ENCODE measurements around the gene CHMP4A.
A peak's percentile ranks its signal among the peaks of the same experiment; 100 is the strongest.
"Not testable (repeated sequence)": the region's sequence is repeated elsewhere in the genome, so short reads cannot be mapped to it uniquely, and the experiment has no call there.

CHMP4A gene

DNA sequence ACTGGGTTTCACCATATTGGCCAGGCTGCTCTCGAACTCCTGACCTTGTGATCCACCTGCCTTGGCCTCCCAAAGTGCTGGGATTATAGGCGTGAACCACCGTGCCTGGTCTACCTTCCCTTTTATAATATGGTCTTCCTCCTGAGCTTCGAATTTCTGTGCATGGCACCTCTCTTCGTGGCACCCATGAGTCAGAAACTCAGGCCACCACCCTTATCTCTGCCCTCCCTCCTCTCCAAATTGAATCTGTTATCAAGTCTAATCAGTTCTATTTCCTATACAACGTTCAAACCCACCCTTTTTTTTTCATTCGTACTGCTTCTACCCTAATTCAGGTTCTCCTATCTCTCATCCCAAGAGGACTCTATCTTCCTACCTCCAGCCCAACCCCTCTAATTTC is 34.1 kb upstream of the CHMP4A start:
- DNase-seq (ENCODE audit: low read depth in 2 of 2, low spot score in 1 of 2) = no peak

DNA sequence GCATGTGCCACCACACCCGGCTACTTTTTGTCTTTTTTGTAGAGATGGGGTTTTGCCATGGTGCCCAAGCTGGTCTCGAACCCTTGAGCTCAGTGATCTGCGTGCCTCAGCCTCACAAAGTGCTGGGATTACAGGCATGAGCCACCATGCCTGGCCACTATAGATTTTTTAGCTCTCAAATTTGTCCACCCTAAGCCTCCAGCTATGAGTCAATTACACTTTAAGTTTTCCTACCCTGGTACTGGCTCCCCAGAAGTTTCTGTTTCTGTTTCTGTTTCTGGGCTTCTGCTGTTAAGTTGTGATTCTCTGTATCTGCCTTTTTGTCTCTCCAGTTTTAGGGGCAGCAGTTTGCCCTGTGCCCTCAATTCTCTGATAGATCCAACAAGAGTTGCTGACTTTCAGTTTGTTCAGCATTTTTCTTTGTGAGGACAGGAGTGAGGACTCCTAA is 33.5 kb upstream of the CHMP4A start:
- DNase-seq (ENCODE audit: low read depth in 2 of 2, low spot score in 1 of 2) = no peak

DNA sequence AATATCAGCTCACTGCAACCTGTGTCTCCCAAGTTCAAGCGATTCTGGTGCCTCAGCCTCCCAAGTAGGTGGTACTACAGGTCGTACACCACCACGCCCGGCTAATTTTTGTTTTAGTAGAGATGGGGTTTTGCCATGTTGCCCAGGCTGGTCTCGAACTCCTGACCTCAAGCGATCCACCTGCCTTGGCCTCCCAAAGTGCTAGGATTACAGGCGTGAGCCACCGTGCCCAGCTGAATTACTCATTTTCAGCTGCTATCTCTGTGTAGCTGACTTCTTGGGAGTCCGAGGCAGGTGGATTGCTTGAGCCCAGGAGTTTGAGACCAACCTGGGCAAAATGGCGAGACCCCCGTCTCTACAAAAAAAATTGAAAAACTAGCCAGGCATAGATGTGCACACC is 32.1 kb upstream of the CHMP4A start:
- not testable (repeated sequence) for DNase-seq (ENCODE audit: low read depth in 2 of 2, low spot score in 1 of 2)

DNA sequence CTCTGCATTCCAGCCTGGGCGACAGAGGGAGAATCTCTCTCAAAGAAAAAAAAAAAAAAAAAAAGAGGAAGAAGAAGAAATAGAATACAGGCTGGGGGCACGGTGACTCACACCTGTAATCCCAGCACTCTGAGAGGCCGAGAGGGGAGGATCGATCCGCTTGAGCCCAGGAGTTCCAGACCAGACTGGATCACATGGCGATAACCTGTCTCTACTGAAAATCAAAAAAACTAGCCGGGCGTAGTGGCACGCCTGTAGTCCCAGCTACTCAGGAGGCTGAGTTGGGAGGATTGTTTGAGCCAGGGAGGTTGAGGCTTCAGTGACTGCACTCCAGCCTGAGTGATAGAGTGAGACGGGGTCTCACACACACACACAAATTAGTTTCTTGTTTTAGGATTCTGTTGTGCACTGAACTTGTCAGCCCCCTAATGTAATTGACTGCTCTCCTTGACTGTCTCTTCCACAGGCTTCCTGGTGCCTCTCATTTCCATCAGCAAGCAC is 30.1 kb upstream of the CHMP4A start:
- DNase-seq (ENCODE audit: low read depth in 2 of 2, low spot score in 1 of 2) = no peak

DNA sequence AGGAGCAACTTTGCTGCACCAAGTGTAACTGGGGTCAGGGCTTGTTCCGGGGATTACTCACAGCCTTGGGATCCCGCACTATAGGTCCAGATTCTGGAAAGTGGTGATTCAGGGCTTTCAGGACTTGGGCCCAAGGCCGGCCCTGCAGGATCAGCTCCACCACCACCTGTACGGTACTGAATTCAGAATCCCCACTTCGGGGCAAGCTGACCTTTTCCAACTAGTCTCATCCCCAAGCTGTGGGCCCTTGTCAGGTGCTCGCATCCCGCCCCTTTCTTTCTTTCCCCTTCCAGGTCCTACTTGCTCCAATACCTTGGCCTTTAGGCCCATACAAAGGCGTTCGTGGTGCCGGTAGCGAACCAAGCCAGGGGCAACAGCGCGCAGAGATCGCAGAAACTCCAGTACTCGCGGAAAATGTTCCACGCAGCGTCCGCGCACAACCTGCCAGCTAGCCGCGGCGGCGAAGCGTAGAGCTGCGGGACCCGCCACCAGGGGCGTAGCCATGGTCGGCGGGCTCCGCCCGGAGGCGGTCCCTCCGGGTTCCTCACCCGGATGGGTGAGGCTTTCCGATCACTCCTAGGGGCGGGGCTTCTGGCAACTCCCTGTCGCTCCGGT is 28.6 kb upstream of the CHMP4A start:
- DNase-seq (ENCODE audit: low read depth in 2 of 2, low spot score in 1 of 2) = peak in 1 of 2 donors; percentile 88

DNA sequence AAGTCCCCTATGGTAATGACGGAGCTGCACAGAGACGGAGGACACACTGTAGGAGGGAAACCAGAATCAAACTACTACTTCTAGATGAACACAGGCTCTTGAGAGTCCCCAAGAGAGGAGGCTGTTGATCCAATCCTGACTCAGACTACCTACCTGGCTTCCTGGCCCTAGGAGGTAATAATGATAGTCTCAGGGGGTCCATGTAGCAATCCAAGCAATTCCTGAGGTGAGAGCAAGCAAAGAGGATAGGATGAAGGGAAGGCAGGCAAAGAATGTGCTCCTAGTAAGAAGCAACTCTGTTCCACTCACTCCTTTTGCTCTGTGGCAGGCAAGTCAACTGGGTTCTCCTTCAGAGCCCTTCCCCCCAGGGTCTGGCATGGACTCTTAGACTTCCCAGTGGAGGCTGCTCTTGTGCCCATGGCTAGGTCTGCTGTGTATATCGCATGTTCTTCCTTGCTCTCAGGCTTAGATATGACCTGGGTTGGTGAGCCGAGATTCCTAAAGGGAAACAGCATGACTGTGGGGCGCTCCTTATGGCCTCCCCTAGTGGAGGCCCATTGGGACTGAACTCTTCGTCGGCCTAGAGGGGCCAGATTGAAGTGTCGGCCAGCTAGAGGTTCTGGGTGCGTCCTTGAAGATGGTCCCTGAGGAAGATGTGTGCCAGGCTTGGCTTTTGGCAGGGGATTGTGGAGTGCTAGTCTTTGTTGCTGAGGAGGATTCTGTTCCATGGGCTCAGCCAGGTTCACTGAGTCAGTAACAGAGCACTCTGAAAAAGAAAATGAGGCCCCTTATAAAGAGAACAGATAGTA is 27.0 kb upstream of the CHMP4A start:
- DNase-seq (ENCODE audit: low read depth in 2 of 2, low spot score in 1 of 2) = no peak

DNA sequence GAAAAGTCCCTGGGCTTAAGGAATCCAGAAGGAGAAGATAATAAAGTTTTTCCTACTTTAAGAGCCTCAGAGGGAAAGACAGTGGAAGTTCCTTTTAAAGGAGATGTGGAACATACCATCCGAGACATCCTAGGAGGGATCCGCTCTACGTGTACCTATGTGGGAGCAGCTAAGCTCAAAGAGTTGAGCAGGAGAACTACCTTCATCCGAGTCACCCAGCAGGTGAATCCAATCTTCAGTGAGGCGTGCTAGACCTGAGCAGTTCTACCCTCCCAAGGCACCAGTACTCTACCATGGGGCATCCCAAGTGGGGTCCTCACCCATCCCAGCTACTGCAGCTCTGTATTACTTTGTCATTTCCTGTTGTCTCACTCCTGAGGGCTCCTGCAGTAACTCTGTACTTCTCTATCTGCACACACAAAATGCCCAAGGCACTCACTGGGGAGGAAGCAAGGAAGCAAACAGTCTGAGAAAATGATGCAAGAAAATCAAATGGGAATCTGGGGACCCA is 25.3 kb upstream of the CHMP4A start:
- DNase-seq (ENCODE audit: low read depth in 2 of 2, low spot score in 1 of 2) = no peak

DNA sequence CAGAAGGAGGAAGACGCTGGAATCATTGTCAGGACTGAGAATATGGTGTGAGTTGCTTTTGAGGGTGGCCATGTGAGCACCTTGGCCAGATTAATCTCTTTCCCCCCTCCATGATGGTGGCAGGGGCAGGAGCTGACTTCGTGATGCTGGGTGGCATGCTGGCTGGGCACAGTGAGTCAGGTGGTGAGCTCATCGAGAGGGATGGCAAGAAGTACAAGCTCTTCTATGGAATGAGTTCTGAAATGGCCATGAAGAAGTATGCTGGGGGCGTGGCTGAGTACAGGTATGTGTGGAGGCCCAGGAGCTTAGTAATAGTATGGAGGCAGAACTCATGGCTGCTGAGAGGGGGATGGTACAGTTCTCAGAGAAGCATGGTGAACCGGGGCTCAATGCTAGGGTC is 24.8 kb upstream of the CHMP4A start:
- DNase-seq (ENCODE audit: low read depth in 2 of 2, low spot score in 1 of 2) = no peak

DNA sequence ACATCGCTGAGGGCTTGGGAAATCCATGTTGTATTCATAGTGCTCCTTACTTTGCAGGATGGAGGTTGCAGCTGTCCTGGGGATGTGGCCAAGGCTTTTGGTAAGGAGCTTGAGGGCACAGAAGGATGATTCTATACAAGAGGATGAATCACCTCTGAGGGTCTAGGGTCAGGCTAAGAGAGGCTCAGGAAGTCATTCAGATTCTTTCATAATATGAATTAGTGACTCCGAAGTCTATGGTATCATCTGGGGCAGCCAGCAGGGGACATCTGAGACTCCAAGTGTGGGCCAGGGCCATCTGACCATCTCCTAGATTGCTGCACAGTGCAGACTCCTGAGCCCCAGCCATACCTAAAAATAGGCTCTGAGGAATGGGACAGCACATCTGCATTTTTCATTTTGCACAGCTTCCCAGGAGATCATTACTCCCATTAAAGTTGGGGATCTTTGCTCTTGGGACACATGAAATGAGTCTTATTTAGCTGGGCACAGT is 24.2 kb upstream of the CHMP4A start:
- no peak for DNase-seq (ENCODE audit: low read depth in 2 of 2, low spot score in 1 of 2)

DNA sequence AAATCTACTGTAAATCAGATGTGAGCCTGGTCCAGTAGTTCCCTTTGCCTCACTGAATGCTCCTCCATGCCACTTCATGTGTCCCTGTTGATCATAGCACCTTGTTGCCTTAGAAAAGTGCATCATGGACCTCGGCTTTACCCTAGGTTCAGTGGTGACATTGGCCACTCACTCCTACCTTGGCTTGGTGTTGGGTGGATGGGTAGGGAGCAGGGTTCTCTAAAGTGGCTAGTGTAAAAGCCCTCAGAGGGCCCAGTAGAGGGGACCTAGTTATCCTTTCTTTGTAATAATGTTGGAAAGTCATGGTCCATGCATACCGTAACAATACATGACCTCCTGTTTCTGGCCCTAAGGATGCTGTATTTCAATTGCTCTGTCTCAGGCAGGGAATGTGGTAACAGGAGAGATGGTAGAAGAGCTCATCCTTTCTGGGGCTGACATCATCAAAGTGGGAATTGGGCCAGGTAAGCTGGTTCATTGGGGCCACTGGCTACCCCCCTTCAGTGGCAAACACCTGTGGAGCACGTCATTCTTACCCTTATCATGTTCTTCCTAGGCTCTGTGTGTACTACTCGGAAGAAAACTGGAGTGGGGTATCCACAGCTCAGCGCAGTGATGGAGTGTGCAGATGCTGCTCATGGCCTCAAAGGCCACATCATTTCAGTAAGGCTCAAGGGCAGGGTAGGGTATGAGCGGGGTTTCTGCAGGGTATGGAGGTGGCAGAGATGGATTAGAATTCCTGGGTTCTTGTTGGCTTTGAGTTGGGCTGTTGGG is 23.6 kb upstream of the CHMP4A start:
- no peak for DNase-seq (ENCODE audit: low read depth in 2 of 2, low spot score in 1 of 2)

DNA sequence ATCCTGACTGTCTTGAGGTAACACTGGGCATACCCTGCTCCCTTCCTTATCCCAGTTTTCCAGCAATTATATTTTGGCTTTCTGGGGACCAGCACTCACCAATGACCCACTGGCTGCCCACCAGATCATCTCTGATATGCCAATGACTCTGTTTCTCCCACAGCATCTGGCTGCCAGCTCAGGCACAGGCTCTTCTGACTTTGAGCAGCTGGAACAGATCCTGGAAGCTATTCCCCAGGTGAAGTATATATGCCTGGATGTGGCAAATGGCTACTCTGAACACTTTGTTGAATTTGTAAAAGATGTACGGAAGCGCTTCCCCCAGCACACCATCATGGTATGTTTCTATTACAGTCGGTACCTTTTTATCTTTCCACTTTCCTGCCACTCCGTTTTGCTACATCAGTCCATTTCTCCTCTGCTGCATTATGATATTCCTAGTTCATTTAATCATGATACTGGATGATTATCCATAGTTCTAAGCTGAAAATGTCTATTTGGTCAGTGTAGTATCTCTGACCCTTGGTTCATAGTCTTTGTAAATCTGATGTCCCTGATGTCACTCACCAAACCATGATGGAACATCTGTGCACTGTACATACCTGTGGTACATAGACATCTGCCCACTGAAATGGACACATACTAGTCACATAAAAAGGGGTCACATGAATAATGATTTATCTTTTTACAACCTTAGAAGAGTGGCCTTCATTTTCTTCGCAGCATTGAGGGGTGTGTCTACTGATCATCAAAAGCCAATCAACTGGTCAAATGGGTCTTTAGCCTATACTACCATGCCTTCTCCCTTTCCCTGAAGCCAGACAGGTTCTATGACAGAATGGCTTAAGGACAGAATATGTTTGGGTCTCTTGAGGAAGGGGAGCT is 22.8 kb upstream of the CHMP4A start:
- DNase-seq (ENCODE audit: low read depth in 2 of 2, low spot score in 1 of 2) = no peak

DNA sequence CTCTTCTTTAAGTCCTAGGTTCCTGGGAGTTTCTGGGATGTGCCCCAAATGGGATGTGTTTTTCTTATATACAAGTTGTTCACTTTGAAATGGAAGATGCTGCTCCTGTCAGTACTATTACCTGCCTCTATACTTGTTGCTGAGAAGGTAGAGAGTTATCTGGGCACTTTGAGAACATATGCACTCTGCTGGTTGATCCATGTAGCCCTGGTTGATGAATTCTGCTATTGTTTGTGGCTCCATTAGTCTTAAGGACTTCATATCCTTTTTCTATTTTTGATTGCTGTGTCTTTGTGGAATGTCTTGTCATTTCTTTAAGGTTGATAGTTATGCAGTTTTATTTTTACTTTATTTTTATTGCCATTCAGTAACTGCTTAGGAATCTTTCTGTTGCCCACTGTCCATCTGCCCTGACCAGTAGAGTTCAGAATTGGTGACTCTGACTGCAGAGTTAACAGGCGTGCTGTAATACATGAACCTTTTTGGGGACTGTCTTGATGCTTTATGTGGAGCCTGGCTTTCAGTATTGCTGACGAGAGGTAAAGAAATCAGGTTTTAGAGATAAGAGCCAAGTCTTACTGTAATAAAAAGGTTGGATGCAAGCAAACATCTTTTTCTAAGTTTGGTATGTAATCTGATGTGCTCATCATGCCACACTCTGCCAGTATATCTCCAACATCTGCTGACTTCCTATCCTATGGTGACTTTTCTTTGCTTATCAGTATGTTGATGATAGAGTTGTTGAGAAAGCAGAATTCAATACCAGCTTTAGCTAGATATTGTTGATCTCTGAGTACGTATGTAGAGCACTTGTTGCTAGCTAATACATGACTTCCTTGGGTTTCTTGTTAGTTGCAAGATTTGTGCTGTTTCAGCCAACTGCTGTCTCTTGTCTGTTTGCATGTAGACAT is 21.1 kb upstream of the CHMP4A start:
- no peak for DNase-seq (ENCODE audit: low read depth in 2 of 2, low spot score in 1 of 2)

DNA sequence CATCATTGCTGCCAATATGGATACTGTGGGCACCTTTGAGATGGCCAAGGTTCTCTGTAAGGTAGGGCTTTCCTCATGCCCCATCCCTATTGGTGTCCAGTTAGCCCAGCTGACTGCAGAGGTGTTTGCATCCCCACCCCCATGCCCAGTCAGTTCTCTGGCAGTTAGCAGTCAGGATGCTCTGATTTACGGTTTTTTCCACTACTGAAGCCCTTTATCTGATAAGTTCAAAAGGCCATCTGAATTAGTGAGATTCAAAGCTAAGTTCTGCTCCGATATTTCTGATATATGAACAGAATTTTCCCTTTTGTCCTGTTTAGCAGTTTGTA is 20.2 kb upstream of the CHMP4A start:
- DNase-seq (ENCODE audit: low read depth in 2 of 2, low spot score in 1 of 2) = no peak

DNA sequence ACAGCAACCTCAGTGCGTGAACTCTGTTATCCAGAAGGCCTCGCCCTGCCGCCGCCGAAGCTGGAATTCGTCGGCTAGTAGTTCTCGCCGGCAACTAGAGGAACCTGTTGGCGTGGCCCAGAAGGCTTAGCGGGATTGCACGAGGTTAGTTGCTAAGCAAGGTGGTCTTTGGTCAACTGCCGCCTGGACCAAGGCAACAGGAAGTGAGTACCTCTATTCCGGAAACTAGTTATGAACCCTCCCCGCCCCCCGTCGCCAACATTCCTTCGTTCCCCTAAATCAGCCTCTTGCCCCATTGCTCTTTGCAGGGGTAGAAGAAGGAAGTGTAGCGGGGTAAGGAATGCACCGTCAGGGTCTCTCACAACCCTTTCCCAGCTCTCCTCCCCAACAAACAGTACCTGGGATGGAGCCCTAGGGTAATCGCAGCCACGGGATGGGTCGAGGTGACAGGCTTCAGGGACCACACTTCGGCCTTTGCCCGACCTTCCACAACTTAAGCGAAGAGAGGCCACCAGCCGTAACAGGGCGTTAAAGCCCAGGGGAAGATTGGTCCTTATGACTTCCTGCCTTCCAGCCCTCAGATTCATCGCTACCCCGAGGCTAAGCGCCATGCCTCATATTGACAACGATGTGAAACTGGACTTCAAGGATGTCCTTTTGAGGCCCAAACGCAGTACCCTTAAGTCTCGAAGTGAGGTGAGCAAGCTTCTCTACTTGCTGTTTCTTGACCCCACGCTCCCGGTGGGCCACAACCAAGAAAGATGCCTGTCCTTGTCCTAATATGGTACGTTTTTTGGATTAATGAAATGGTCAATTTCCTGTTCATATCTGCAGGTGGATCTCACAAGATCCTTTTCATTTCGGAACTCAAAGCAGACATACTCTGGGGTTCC is 19.6 kb upstream of the CHMP4A start, which contains the start of gene GMPR2:
TSS of gene GMPR2 (plus strand) at position 285 of the 893 bp plus-strand sequence. CDS start at position 610, 325 bp downstream.
- peak in 1 of 2 donors; percentile 19 for DNase-seq (ENCODE audit: low read depth in 2 of 2, low spot score in 1 of 2)

DNA sequence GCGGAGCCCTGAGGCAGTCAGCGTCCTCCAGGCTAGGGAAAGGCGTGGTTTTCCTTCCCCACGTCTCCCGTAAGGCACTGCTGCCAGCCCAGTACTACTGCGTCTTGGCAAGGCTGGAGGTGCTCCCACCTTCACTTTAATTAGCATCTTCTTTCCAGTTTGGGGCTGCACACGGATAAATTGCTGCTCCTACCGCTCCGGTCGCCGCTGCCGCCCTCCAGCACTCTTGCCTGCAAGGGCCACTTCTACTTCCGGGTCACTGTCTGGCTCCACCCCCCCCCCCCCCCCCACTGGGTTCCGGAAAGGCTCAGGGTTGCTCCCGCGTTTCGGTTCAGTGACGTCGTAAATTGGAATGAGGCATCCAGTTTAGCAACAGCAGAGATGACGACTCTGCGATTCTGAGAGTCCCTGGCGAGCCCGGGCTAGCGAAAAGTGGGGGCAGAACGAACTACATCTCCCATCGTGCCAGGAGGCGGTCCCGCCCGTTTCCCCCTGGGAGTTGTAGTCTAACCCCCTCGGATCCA is 18.9 kb upstream of the CHMP4A start, which contains the start of gene NEDD8:
TSS of gene NEDD8 (minus strand) at position 247 of the 524 bp plus-strand sequence. CDS start at position 147, 100 bp downstream.
- peak; percentile 72 to 75 for DNase-seq (ENCODE audit: low read depth in 2 of 2, low spot score in 1 of 2)

DNA sequence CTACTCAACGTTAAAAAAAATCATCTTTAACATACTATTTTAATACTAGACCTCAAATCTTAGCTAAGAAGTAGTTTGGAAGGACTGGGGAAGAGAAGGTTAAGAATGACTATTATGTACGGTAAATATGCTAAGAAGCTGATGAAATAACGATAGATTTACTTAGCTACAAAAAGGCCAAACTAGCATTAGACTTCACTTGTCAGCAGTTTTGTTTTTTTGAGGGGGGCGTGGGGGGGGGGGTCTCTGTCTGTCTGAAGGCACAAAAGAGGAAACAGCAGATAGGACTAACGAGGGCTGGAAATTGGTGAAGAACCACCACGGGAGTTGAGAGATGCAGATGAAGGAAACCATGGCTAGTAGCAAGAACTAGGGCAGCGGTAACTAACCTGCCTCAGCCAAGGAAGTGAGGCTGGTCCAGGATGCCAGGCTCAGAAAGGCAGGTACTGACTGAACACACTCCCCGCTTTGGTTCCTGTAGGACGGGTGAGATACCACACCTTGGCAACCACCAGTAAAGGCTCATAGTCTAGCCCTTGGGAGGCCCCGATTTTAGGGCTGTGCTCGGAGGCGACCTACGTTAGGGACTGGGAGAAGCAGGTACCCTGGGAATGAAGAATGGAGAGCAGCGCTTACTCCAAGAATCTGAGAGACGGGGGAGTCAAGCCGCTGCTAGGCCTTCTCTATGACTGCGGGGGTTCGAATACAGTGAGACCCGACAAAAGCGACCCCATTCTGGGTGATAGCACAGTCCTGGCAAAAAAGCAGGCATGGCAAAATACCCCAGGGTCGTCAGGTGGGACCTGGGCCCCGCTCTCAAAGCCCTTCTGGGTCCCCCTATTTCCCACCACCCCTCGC is 18.2 kb upstream of the CHMP4A start:
- DNase-seq (ENCODE audit: low read depth in 2 of 2, low spot score in 1 of 2) = no peak

DNA sequence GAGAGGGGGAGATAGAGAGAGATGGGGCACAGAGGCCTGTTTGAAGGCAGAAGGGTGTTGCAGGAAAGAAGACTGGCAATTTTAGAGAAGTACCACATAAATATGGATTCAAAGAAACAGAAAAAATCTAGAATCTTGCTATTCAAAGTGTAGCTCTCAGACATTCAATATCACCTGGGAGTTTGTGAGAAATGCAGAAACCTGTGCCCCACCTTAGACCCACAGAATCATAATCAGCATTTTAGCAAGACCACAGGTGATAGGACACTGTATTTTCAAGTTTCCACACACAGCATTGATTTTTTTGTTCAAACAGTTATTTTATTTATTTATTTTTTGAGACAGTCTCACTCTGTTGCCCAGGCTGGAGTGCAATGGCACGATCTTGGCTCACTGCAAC is 15.6 kb upstream of the CHMP4A start:
- DNase-seq (ENCODE audit: low read depth in 2 of 2, low spot score in 1 of 2) = no peak

Measured in stimulated activated CD8-positive, alpha-beta memory T cell treated with anti-CD3 and anti-CD28 coated beads, Interleukin-4, amount 100 ng/mL, for 4 hours (primary cell).